Body of pancreas (tissue), 4 donors: ENCODE measurements around the gene SNCAIP.

ENCODE experiments used
- POLR2A ChIP-seq, 3 donors: fragments of 450-650 bp; IDR thresholded peaks; one replicate each; pipeline ENCODE4 v1.6.1; 2016; ENCODE audit warnings: antibody characterized with exemption in 3 of 3, mild to moderate bottlenecking in 2 of 3
- TF ChIP-seq, protein P1 (sequence below), 7 experiments: fragments of 450-650 bp in 4 of 7; fragments of 200-600 bp in 3 of 7; sonication (generic) in 3 of 7; IDR thresholded peaks; one replicate each; pipeline ENCODE4 v1.5.1; 2016 to 2019; ENCODE audit warnings: antibody characterized with exemption in 7 of 7

- TF ChIP-seq POLR2A (IDR thresholded peaks at IDR 0.05), result no peak
- TF ChIP-seq, protein P1, sequence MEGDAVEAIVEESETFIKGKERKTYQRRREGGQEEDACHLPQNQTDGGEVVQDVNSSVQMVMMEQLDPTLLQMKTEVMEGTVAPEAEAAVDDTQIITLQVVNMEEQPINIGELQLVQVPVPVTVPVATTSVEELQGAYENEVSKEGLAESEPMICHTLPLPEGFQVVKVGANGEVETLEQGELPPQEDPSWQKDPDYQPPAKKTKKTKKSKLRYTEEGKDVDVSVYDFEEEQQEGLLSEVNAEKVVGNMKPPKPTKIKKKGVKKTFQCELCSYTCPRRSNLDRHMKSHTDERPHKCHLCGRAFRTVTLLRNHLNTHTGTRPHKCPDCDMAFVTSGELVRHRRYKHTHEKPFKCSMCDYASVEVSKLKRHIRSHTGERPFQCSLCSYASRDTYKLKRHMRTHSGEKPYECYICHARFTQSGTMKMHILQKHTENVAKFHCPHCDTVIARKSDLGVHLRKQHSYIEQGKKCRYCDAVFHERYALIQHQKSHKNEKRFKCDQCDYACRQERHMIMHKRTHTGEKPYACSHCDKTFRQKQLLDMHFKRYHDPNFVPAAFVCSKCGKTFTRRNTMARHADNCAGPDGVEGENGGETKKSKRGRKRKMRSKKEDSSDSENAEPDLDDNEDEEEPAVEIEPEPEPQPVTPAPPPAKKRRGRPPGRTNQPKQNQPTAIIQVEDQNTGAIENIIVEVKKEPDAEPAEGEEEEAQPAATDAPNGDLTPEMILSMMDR (IDR thresholded peaks at IDR 0.05), result no peak
Measured at GRCh38 chr5:122426301-122426700, 114.3 kb downstream of the SNCAIP start.
